ENCODE data around the gene TRPM3.

GRCh38 chr9:71071633-71072032 lies 49.8 kb downstream of the TRPM3 start:
- TF ChIP-seq, protein P1, sequence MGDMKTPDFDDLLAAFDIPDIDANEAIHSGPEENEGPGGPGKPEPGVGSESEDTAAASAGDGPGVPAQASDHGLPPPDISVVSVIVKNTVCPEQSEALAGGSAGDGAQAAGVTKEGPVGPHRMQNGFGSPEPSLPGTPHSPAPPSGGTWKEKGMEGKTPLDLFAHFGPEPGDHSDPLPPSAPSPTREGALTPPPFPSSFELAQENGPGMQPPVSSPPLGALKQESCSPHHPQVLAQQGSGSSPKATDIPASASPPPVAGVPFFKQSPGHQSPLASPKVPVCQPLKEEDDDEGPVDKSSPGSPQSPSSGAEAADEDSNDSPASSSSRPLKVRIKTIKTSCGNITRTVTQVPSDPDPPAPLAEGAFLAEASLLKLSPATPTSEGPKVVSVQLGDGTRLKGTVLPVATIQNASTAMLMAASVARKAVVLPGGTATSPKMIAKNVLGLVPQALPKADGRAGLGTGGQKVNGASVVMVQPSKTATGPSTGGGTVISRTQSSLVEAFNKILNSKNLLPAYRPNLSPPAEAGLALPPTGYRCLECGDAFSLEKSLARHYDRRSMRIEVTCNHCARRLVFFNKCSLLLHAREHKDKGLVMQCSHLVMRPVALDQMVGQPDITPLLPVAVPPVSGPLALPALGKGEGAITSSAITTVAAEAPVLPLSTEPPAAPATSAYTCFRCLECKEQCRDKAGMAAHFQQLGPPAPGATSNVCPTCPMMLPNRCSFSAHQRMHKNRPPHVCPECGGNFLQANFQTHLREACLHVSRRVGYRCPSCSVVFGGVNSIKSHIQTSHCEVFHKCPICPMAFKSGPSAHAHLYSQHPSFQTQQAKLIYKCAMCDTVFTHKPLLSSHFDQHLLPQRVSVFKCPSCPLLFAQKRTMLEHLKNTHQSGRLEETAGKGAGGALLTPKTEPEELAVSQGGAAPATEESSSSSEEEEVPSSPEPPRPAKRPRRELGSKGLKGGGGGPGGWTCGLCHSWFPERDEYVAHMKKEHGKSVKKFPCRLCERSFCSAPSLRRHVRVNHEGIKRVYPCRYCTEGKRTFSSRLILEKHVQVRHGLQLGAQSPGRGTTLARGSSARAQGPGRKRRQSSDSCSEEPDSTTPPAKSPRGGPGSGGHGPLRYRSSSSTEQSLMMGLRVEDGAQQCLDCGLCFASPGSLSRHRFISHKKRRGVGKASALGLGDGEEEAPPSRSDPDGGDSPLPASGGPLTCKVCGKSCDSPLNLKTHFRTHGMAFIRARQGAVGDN (CRISPR knock-in tag; IDR thresholded peaks at IDR 0.05): no peak
- no peak for TF ChIP-seq CTCF (CRISPR knock-in tag; IDR thresholded peaks at IDR 0.05)
- no peak for TF ChIP-seq TOE1 (CRISPR knock-in tag; IDR thresholded peaks at IDR 0.05)
- TF ChIP-seq, protein P2, sequence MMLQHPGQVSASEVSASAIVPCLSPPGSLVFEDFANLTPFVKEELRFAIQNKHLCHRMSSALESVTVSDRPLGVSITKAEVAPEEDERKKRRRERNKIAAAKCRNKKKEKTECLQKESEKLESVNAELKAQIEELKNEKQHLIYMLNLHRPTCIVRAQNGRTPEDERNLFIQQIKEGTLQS (CRISPR knock-in tag; IDR thresholded peaks at IDR 0.05): no peak
- no peak for TF ChIP-seq NFE2 (CRISPR knock-in tag; IDR thresholded peaks at IDR 0.05)

All from HepG2 (cell line).